Activated naive CD4-positive, alpha-beta T cell treated with anti-CD3 and anti-CD28 coated beads, Interleukin-2, amount 10 ng/mL, durations not matched to agents 7 days and 5 days (primary cell): ENCODE results near the gene ZNF439.
"Not testable (repeated sequence)": the region's sequence is repeated elsewhere in the genome, so short reads cannot be mapped to it uniquely, and the experiment has no call there.

Experiments
- CTCF ChIA-PET: fragments of 350-600 bp; sonication (Branson Sonifier 250); formaldehyde crosslinking; loops from one replicate; lab custom pipeline; 2021; ENCODE audit warnings: antibody characterized with exemption; lab: Charles Lee
- DNase-seq: peaks from one replicate; pipeline ENCODE4 v3.0.0-alpha.2; 2020
- H3K27ac Mint-ChIP-seq: one replicate; pipeline ENCODE4 v1.8.0; 2021; ENCODE audit warnings: mild to moderate bottlenecking, moderate library complexity, mixed read lengths
- H3K27me3 Mint-ChIP-seq: one replicate; pipeline ENCODE4 v1.8.0; 2021; ENCODE audit warnings: mild to moderate bottlenecking, mixed read lengths
- H3K36me3 Mint-ChIP-seq: one replicate; pipeline ENCODE4 v1.8.0; 2021; ENCODE audit warnings: mixed read lengths
- H3K4me1 Mint-ChIP-seq: one replicate; pipeline ENCODE4 v1.8.0; 2021; ENCODE audit warnings: mixed read lengths
- H3K4me3 Mint-ChIP-seq: one replicate; pipeline ENCODE4 v1.8.0; 2021; ENCODE audit warnings: mild to moderate bottlenecking, moderate library complexity, mixed read lengths
- H3K9me3 Mint-ChIP-seq: one replicate; pipeline ENCODE4 v1.8.0; 2021; ENCODE audit warnings: mixed read lengths

The ZNF439 gene

GRCh38 chr19:11848594-11849469 lies at the start of gene ZNF439:
TSS of gene ZNF439 (plus strand) at chr19:11848726. CDS start at chr19:11848868, 142 bp downstream.
- CTCF ChIA-PET, result interaction anchor here (0.9 kb wide), 1 partner anchor 80 kb away, joined by 3 read pairs; no protein-coding TSS in a partner anchor
- Mint-ChIP-seq H3K4me3 (peak within 1 kb of the TSS; percentile 82), H3K27ac (peak within 1 kb of the TSS; percentile 88), H3K4me1 (peaks cover 21% of the 10 kb centered on the region), H3K9me3 (peaks cover 29% of the 10 kb centered on the region), H3K27me3 (peaks cover 3% of the 10 kb centered on the region), H3K36me3 (peaks cover 29% of the 10 kb centered on the region)
- DNase-seq, result peak; percentile 93

GRCh38 chr19:11806354-11807098 lies 42.0 kb upstream of the ZNF439 start:
- CTCF ChIA-PET, result no interaction called here
- Mint-ChIP-seq H3K9me3 (peaks cover 59% of the 10 kb centered on the region), H3K4me1 (no peaks in the 10 kb centered on the region), H3K36me3 (peaks cover 12% of the 10 kb centered on the region), H3K27me3 (no peaks in the 10 kb centered on the region), H3K27ac (no peak overlapping the region), H3K4me3 (no peak overlapping the region)
- no peak for DNase-seq

GRCh38 chr19:11807099-11807380 lies 41.5 kb upstream of the ZNF439 start:
- peaks cover 12% of the 10 kb centered on the region for H3K36me3 Mint-ChIP-seq

GRCh38 chr19:11813703-11814028 lies 34.9 kb upstream of the ZNF439 start:
- Mint-ChIP-seq H3K9me3 (peaks cover 37% of the 10 kb centered on the region), H3K4me1 (peaks cover 26% of the 10 kb centered on the region), H3K36me3 (peaks cover 30% of the 10 kb centered on the region), H3K27ac (peak overlapping the region; percentile 68), H3K4me3 (peak overlapping the region; percentile 80), H3K27me3 (no peaks in the 10 kb centered on the region)
- no peak for DNase-seq
- CTCF ChIA-PET, result interaction anchor here (0.8 to 4.0 kb wide), 2 partner anchors 13 to 16 kb away, joined by 3 to 22 read pairs; partner anchors contain the start of gene ZNF491

More at GRCh38 chr19:11807099-11807380, 41.5 kb upstream of the ZNF439 start:
- Mint-ChIP-seq H3K27me3 (no peaks in the 10 kb centered on the region), H3K4me3 (no peak overlapping the region), H3K4me1 (no peaks in the 10 kb centered on the region), H3K9me3 (peaks cover 60% of the 10 kb centered on the region), H3K27ac (no peak overlapping the region)
- DNase-seq, result no peak
- CTCF ChIA-PET, result no interaction called here

GRCh38 chr19:11814029-11814699 lies 34.4 kb upstream of the ZNF439 start, which contains the start of gene ZNF440:
TSS of gene ZNF440 (plus strand) at chr19:11814273. CDS start at chr19:11814448, 175 bp downstream.
- H3K4me1 Mint-ChIP-seq, result peaks cover 26% of the 10 kb centered on the region
- H3K36me3 Mint-ChIP-seq, result peaks cover 31% of the 10 kb centered on the region
- H3K27me3 Mint-ChIP-seq, result no peaks in the 10 kb centered on the region
- DNase-seq, result peak; percentile 94
- H3K27ac Mint-ChIP-seq, result peak within 1 kb of the TSS; percentile 68
- peaks cover 34% of the 10 kb centered on the region for H3K9me3 Mint-ChIP-seq
- peak within 1 kb of the TSS; percentile 80 for H3K4me3 Mint-ChIP-seq
- CTCF ChIA-PET, result interaction anchor here (0.8 to 4.0 kb wide), 2 partner anchors 13 to 17 kb away, joined by 3 to 22 read pairs; partner anchors contain the start of gene ZNF491

- H3K9me3 Mint-ChIP-seq, result peaks cover 33% of the 10 kb centered on the region
- H3K36me3 Mint-ChIP-seq, result peaks cover 31% of the 10 kb centered on the region
- CTCF ChIA-PET, result interaction anchor here (4.0 kb wide), 1 partner anchor 17 kb away, joined by 22 read pairs; the partner anchor contains the start of gene ZNF491
- peak overlapping the region; percentile 49 for H3K27ac Mint-ChIP-seq
- peaks cover 26% of the 10 kb centered on the region for H3K4me1 Mint-ChIP-seq
- H3K27me3 Mint-ChIP-seq, result no peaks in the 10 kb centered on the region
- H3K4me3 Mint-ChIP-seq, result peak overlapping the region; percentile 79
- no peak for DNase-seq
Observed at GRCh38 chr19:11814700-11815035, 33.9 kb upstream of the ZNF439 start.

- Mint-ChIP-seq H3K27me3 (no peaks in the 10 kb centered on the region), H3K36me3 (peaks cover 54% of the 10 kb centered on the region), H3K27ac (no peak overlapping the region), H3K4me1 (no peaks in the 10 kb centered on the region), H3K9me3 (peaks cover 55% of the 10 kb centered on the region), H3K4me3 (no peak overlapping the region)
- CTCF ChIA-PET, result no interaction called here
- DNase-seq, result no peak
Observed at GRCh38 chr19:11821474-11822109, 26.9 kb upstream of the ZNF439 start.

- H3K27me3 Mint-ChIP-seq, DNase-seq, CTCF ChIA-PET, H3K4me1 Mint-ChIP-seq, H3K27ac Mint-ChIP-seq, H3K4me3 Mint-ChIP-seq: not testable (repeated sequence)
- peaks cover 74% of the 10 kb centered on the region for H3K9me3 Mint-ChIP-seq
- peaks cover 78% of the 10 kb centered on the region for H3K36me3 Mint-ChIP-seq
Observed at GRCh38 chr19:11828957-11829876, 19.3 kb upstream of the ZNF439 start.

GRCh38 chr19:11832253-11832912 lies 16.1 kb upstream of the ZNF439 start:
- CTCF ChIA-PET, result no interaction called here

GRCh38 chr19:11833541-11833940 lies 15.0 kb upstream of the ZNF439 start:
- Mint-ChIP-seq H3K4me1 (no peaks in the 10 kb centered on the region), H3K36me3 (peaks cover 59% of the 10 kb centered on the region), H3K4me3 (no peak overlapping the region), H3K27ac (no peak overlapping the region), H3K27me3 (no peaks in the 10 kb centered on the region), H3K9me3 (peaks cover 68% of the 10 kb centered on the region)
- DNase-seq, result no peak
- CTCF ChIA-PET, result no interaction called here

More at GRCh38 chr19:11832253-11832912, 16.1 kb upstream of the ZNF439 start:
- DNase-seq, result no peak
- Mint-ChIP-seq H3K36me3 (peaks cover 71% of the 10 kb centered on the region), H3K4me1 (no peaks in the 10 kb centered on the region), H3K4me3 (no peak overlapping the region), H3K27ac (no peak overlapping the region), H3K27me3 (no peaks in the 10 kb centered on the region), H3K9me3 (peaks cover 75% of the 10 kb centered on the region)

GRCh38 chr19:11835626-11836066 lies 12.9 kb upstream of the ZNF439 start:
- H3K36me3 Mint-ChIP-seq, result peaks cover 39% of the 10 kb centered on the region
- H3K27ac Mint-ChIP-seq, DNase-seq, H3K4me3 Mint-ChIP-seq, CTCF ChIA-PET, H3K27me3 Mint-ChIP-seq, H3K4me1 Mint-ChIP-seq: not testable (repeated sequence)
- H3K9me3 Mint-ChIP-seq, result peaks cover 66% of the 10 kb centered on the region

GRCh38 chr19:11843722-11844121 lies 4.8 kb upstream of the ZNF439 start:
- Mint-ChIP-seq H3K27me3 (peaks cover 3% of the 10 kb centered on the region), H3K9me3 (peaks cover 42% of the 10 kb centered on the region), H3K4me3 (no peak overlapping the region), H3K4me1 (peaks cover 10% of the 10 kb centered on the region), H3K36me3 (peaks cover 8% of the 10 kb centered on the region), H3K27ac (no peak overlapping the region)
- no peak for DNase-seq
- CTCF ChIA-PET, result no interaction called here
